ENCODE data around the gene SWAP70. TPM values are rescaled to one million over a fixed set of nuclear protein-coding genes. Genes with fewer than 3 reads are reported as not detected.

Gene SWAP70
- total RNA-seq, 4 donors from 2014 or later: 29.7 to 53.6 (median 38.8) TPM

DNA sequence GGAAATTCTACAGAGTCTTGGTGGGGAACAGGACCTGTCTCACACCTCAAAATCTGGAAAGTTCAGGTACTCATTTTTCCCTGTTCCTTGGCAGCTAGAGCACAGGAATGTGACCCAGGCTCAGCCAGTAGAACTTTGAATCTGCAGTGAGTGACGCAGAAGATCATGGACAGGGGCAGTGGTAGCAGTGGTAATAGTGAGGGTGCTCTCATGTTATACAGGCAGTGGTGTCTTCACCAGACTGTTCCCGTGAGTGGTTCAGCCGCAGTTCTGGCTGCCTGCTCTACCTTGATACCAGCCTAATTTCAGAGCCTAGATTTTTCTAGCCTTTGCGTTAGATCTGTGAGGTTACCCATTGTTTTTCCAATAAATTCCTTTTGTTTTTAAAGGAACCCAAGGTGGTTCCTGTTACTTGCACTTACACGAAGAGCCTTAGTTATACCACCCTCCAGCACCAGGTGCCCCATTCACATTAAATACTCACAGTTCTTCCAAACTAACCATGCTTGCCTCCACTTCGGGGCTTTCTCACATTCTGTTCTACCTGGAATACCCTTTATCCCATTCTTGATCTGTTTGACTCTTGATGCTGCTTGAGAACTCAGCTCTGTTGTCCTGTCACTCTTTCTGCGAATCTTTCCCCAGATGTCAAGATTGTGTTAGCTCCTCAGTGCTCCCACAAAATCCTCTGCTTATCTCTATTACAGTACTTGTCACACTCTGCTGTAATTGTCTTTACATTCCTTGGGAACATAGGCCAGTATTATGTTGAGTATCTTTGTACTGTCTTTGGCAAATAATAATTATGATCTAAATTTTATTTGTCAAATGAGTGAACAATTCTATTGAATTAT lies 47.8 kb downstream of the SWAP70 start:
- DNase-seq: peak; percentile 44 to 45
- H3K4me3 ChIP-seq (replicated peaks in 1 of 3): no peak overlapping the region
- intact Hi-C loops (cut with DNase I): no loop called here
- H3K27ac ChIP-seq: peak overlapping the region in 2 of 3 donors; percentile 44 to 64
- TF ChIP-seq, protein P1, sequence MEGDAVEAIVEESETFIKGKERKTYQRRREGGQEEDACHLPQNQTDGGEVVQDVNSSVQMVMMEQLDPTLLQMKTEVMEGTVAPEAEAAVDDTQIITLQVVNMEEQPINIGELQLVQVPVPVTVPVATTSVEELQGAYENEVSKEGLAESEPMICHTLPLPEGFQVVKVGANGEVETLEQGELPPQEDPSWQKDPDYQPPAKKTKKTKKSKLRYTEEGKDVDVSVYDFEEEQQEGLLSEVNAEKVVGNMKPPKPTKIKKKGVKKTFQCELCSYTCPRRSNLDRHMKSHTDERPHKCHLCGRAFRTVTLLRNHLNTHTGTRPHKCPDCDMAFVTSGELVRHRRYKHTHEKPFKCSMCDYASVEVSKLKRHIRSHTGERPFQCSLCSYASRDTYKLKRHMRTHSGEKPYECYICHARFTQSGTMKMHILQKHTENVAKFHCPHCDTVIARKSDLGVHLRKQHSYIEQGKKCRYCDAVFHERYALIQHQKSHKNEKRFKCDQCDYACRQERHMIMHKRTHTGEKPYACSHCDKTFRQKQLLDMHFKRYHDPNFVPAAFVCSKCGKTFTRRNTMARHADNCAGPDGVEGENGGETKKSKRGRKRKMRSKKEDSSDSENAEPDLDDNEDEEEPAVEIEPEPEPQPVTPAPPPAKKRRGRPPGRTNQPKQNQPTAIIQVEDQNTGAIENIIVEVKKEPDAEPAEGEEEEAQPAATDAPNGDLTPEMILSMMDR (IDR thresholded peaks at IDR 0.05): peak in 2 of 6 experiments; percentile 5 to 14
- peak in 1 of 2 donors; percentile 44 for TF ChIP-seq POLR2A (IDR thresholded peaks at IDR 0.05)
- no peaks in the 10 kb centered on the region for H3K9me3 ChIP-seq
- H3K4me1 ChIP-seq: peaks cover 0 to 37% of the 10 kb centered on the region in 2 donors
- peaks cover 0 to 5% of the 10 kb centered on the region in 2 donors for H3K36me3 ChIP-seq
- H3K27me3 ChIP-seq: no peaks in the 10 kb centered on the region
- WGBS, 2 donors: 39 to 54% methylated on average over 7 of the region's 7 CpGs

- H3K36me3 ChIP-seq: peaks cover 0 to 5% of the 10 kb centered on the region in 2 donors
- TF ChIP-seq, protein P1 (IDR thresholded peaks at IDR 0.05): no peak
- no peak for TF ChIP-seq POLR2A (IDR thresholded peaks at IDR 0.05)
- DNase-seq: no peak
- no peak overlapping the region for H3K27ac ChIP-seq
- H3K4me3 ChIP-seq (replicated peaks in 1 of 3): no peak overlapping the region
- H3K9me3 ChIP-seq: no peaks in the 10 kb centered on the region
- WGBS, 2 donors: 97 to 98% methylated on average over 5 of the region's 5 CpGs
- intact Hi-C loops (cut with DNase I): no loop called here
- H3K27me3 ChIP-seq: no peaks in the 10 kb centered on the region
- peaks cover 0 to 47% of the 10 kb centered on the region in 2 donors for H3K4me1 ChIP-seq
These were observed 50.5 kb downstream of the SWAP70 start for GRCh38 chr11:9714272-9714940.

GRCh38 chr11:9716275-9717039 lies 52.6 kb downstream of the SWAP70 start:
- H3K36me3 ChIP-seq: peaks cover 0 to 5% of the 10 kb centered on the region in 2 donors
- 66 to 75% methylated on average over 4 of the region's 4 CpGs for WGBS, 2 donors

GRCh38 chr11:9717040-9717357 lies 53.1 kb downstream of the SWAP70 start:
- TF ChIP-seq POLR2A (IDR thresholded peaks at IDR 0.05): no peak
- TF ChIP-seq, protein P1 (IDR thresholded peaks at IDR 0.05): no peak
- DNase-seq: no peak
- H3K36me3 ChIP-seq: peaks cover 0 to 5% of the 10 kb centered on the region in 2 donors
- H3K27ac ChIP-seq: peak overlapping the region; percentile 34 to 90 (median 62)
- 69 to 81% methylated on average over 3 of the region's 3 CpGs for WGBS, 2 donors
- H3K9me3 ChIP-seq: no peaks in the 10 kb centered on the region
- peaks cover 6 to 40% of the 10 kb centered on the region in 2 donors for H3K4me1 ChIP-seq
- no peak overlapping the region for H3K4me3 ChIP-seq (replicated peaks in 1 of 3)
- intact Hi-C loops (cut with DNase I): no loop called here
- no peaks in the 10 kb centered on the region for H3K27me3 ChIP-seq

More at GRCh38 chr11:9716275-9717039, 52.6 kb downstream of the SWAP70 start:
- TF ChIP-seq, protein P1 (IDR thresholded peaks at IDR 0.05): no peak
- no peak for TF ChIP-seq POLR2A (IDR thresholded peaks at IDR 0.05)
- Histone ChIP-seq H3K4me3 (replicated peaks in 1 of 3) (no peak overlapping the region), H3K27ac (peak overlapping the region; percentile 34 to 90 (median 62)), H3K27me3 (no peaks in the 10 kb centered on the region), H3K4me1 (peaks cover 6 to 46% of the 10 kb centered on the region in 2 donors), H3K9me3 (no peaks in the 10 kb centered on the region)
- no peak for DNase-seq
- intact Hi-C loops (cut with DNase I): no loop called here
